ENCODE measurements around the gene CXCL6.

The CXCL6 gene

GRCh38 chr4:73843369-73843768, 6.9 kb downstream of the CXCL6 start:
- DNase-seq, result no peak

- peak; percentile 69 to 70 for DNase-seq
Observed at GRCh38 chr4:73844345-73844744, 7.9 kb downstream of the CXCL6 start.

GRCh38 chr4:73844806-73845205, 8.3 kb downstream of the CXCL6 start:
- DNase-seq, result no peak

GRCh38 chr4:73847526-73848182, 11.2 kb downstream of the CXCL6 start:
- DNase-seq, result peak; percentile 16 to 34

- DNase-seq, result no peak
Observed at GRCh38 chr4:73848183-73848777, 11.8 kb downstream of the CXCL6 start.

GRCh38 chr4:73850261-73850970, 13.9 kb downstream of the CXCL6 start:
- no peak for DNase-seq

GRCh38 chr4:73851293-73851692, 14.8 kb downstream of the CXCL6 start:
- DNase-seq, result no peak

GRCh38 chr4:73852771-73853170, 16.3 kb downstream of the CXCL6 start:
- no peak for DNase-seq

- no peak for DNase-seq
Observed at GRCh38 chr4:73853246-73853704, 16.8 kb downstream of the CXCL6 start, which contains the start of gene PF4V1. Gene PF4V1, plus strand, starts transcription at chr4:73853296. Its CDS starts 67 bp downstream, at chr4:73853363.

GRCh38 chr4:73853718-73854473, 17.4 kb downstream of the CXCL6 start:
- DNase-seq, result no peak

- no peak for DNase-seq
Observed at GRCh38 chr4:73855406-73855805, 18.9 kb downstream of the CXCL6 start.

GRCh38 chr4:73856518-73856917, 20.0 kb downstream of the CXCL6 start:
- no peak for DNase-seq

GRCh38 chr4:73859614-73860088, 23.2 kb downstream of the CXCL6 start:
- DNase-seq, result no peak

- no peak for DNase-seq
Observed at GRCh38 chr4:73860181-73860580, 23.7 kb downstream of the CXCL6 start.

GRCh38 chr4:73860917-73861316, 24.4 kb downstream of the CXCL6 start:
- DNase-seq, result no peak

GRCh38 chr4:73862322-73862721, 25.8 kb downstream of the CXCL6 start:
- DNase-seq, result no peak

- DNase-seq, result peak; percentile 24 to 25
Observed at GRCh38 chr4:73864365-73864764, 27.9 kb downstream of the CXCL6 start.

- DNase-seq, result no peak
Observed at GRCh38 chr4:73864961-73865360, 28.5 kb downstream of the CXCL6 start.

GRCh38 chr4:73865431-73866096, 29.1 kb downstream of the CXCL6 start:
- no peak for DNase-seq

- DNase-seq, result no peak
Observed at GRCh38 chr4:73866246-73866645, 29.8 kb downstream of the CXCL6 start.

GRCh38 chr4:73867783-73868182, 31.3 kb downstream of the CXCL6 start:
- no peak for DNase-seq
